GM12878 (cell line): Measurements from ENCODE around the gene DIP2A. TPM values are rescaled to one million over a fixed set of nuclear protein-coding genes. Genes with fewer than 3 reads are reported as not detected.

ENCODE experiments used
- ATAC-seq: fragments of 200-7000 bp; cut with Tn5 transposase; 3 replicates; pipeline ENCODE4 v1.9.1; 2020; ENCODE audit warnings: mild to moderate bottlenecking, moderate library complexity
- BruUV-seq: library from RNA; stranded (reverse); fragments of 400-500 nt; replicated peaks from 2 replicates; lab custom pipeline; 2021; lab: Mats Ljungman, UMichigan
- CTCF ChIA-PET: fragments of 300-600 bp; sonication (Branson Sonifier 250); formaldehyde crosslinking; extraction: SDS; loops from one replicate; lab custom pipeline; 2021; ENCODE audit warnings: inconsistent platforms; lab: Yijun Ruan, JAX
- POLR2A ChIA-PET: fragments of 350-600 bp; formaldehyde crosslinking; extraction: SDS; loops from one replicate; lab custom pipeline; 2021; ENCODE audit warnings: inconsistent platforms; lab: Charles Lee
- RAD21 ChIA-PET: fragments of 300-600 bp; sonication (Branson Sonifier 250); formaldehyde crosslinking; loops from one replicate; lab custom pipeline; 2023; ENCODE audit warnings: antibody characterized with exemption; ENCODE audit not compliant: unreplicated experiment; lab: Charles Lee
- SMC1A ChIA-PET: fragments of 300-600 bp; sonication (Branson Sonifier 250); formaldehyde crosslinking; loops from one replicate; lab custom pipeline; 2023; ENCODE audit not compliant: unreplicated experiment, uncharacterized antibody; lab: Charles Lee
- DNase-seq: peaks from one replicate; pipeline ENCODE4 v3.0.0-alpha.2; 2011; ENCODE audit warnings: low read depth, low spot score
- FAIRE-seq: peaks from 3 replicates; lab custom pipeline; 2011; peaks lifted over from hg19 to GRCh38; lab: Jason Lieb, UNC
- H2AFZ ChIP-seq: 2 replicates; pipeline ENCODE4 v1.6.0; 2011; ENCODE audit warnings: low read depth, low read length, control low read depth; ENCODE audit not compliant: control insufficient read depth
- H3K27ac ChIP-seq: 2 replicates; pipeline ENCODE4 v1.5.1; 2011; ENCODE audit warnings: control low read depth; ENCODE audit not compliant: control insufficient read depth, insufficient read depth
- H3K27me3 ChIP-seq, 2 experiments: replicated peaks in 1 of 2; 2 replicates each; pipeline versions ENCODE4 v1.6.0 to v1.6.1; 2011; ENCODE audit warnings: low read length in 1 of 2; ENCODE audit not compliant: control insufficient read depth in 2 of 2, insufficient read depth in 2 of 2
- H3K36me3 ChIP-seq, 2 experiments: 2 replicates each; pipeline ENCODE4 v1.5.1; 2011; ENCODE audit warnings: low read length in 1 of 2; ENCODE audit not compliant: control insufficient read depth in 2 of 2, insufficient read depth in 2 of 2
- H3K4me1 ChIP-seq: 2 replicates; pipeline ENCODE4 v1.6.1; 2011; ENCODE audit warnings: mild to moderate bottlenecking, low read length, moderate library complexity, mixed read lengths; ENCODE audit not compliant: control insufficient read depth, insufficient read depth
- H3K4me2 ChIP-seq: 2 replicates; pipeline ENCODE4 v1.6.0; 2011; ENCODE audit warnings: control low read depth; ENCODE audit not compliant: control insufficient read depth, insufficient read depth
- H3K4me3 ChIP-seq: fragments of 200-600 bp; sonication (generic); 2 replicates; pipeline ENCODE4 v1.5.1; 2016
- H3K79me2 ChIP-seq: 2 replicates; pipeline ENCODE4 v1.6.0; 2011; ENCODE audit warnings: low read length; ENCODE audit not compliant: control insufficient read depth, insufficient read depth
- H3K9ac ChIP-seq: 2 replicates; pipeline ENCODE4 v1.8.0; 2011; ENCODE audit warnings: low read length, control low read depth, mixed read lengths; ENCODE audit not compliant: control insufficient read depth, insufficient read depth
- H3K9me3 ChIP-seq: replicated peaks from 3 replicates; pipeline ENCODE4 v1.5.1; 2011; ENCODE audit warnings: mild to moderate bottlenecking, low read length; ENCODE audit not compliant: control insufficient read depth, insufficient read depth
- H4K20me1 ChIP-seq: 2 replicates; pipeline ENCODE4 v1.6.0; 2011; ENCODE audit not compliant: control insufficient read depth, insufficient read depth
- ATF3 ChIP-seq: IDR thresholded peaks from 2 replicates; pipeline ENCODE4 v1.6.1; 2011; ENCODE audit warnings: low read depth, mild to moderate bottlenecking, low read length, moderate library complexity, borderline replicate concordance; ENCODE audit errors: extremely low read depth
- ATF7 ChIP-seq: fragments of 450-650 bp; IDR thresholded peaks from 2 replicates; pipeline ENCODE4 v1.6.1; 2016; ENCODE audit warnings: low read depth, mild to moderate bottlenecking
- CBX3 ChIP-seq: fragments of 200-600 bp; sonication (generic); IDR thresholded peaks from 2 replicates; pipeline ENCODE4 v1.6.1; 2016; ENCODE audit warnings: low read depth, borderline replicate concordance
- CBX5 ChIP-seq: sonication (generic); IDR thresholded peaks from 2 replicates; pipeline ENCODE4 v1.6.1; 2016; ENCODE audit warnings: low read depth, moderate library complexity, mild to moderate bottlenecking, inconsistent platforms
- CEBPB ChIP-seq, 2 experiments: fragments of 150-350 bp in 1 of 2; IDR thresholded peaks; 2 replicates each; pipeline ENCODE4 v1.6.1; 2012 to 2014; ENCODE audit warnings: low read depth in 2 of 2, low read length in 2 of 2, borderline replicate concordance in 1 of 2, inconsistent platforms in 1 of 2
- CHD1 ChIP-seq: IDR thresholded peaks from 2 replicates; pipeline ENCODE4 v1.6.1; 2012; ENCODE audit warnings: low read depth, low read length, improper control_type of control experiment
- EGR1 ChIP-seq, 2 experiments: IDR thresholded peaks; 1 replicate in 1 of 2; 2 replicates in 1 of 2; pipeline ENCODE4 v1.6.1; 2011 to 2012; ENCODE audit warnings: low read depth in 2 of 2, low read length in 2 of 2, borderline replicate concordance in 1 of 2, mild to moderate bottlenecking in 1 of 2, moderate library complexity in 1 of 2
- ETV6 ChIP-seq, 2 experiments: fragments of 450-650 bp in 1 of 2; IDR thresholded peaks in 1 of 2; conservative IDR thresholded peaks in 1 of 2; 2 replicates each; pipeline ENCODE4 v1.6.1; 2014; ENCODE audit warnings: antibody characterized with exemption in 1 of 2, borderline replicate concordance in 1 of 2, low read depth in 1 of 2, mild to moderate bottlenecking in 1 of 2, moderate library complexity in 1 of 2
- HCFC1 ChIP-seq: fragments of 150-350 bp; IDR thresholded peaks from 2 replicates; pipeline ENCODE4 v1.6.1; 2014; ENCODE audit warnings: low read length
- LARP7 ChIP-seq: fragments of 450-650 bp; IDR thresholded peaks from 2 replicates; pipeline ENCODE4 v1.6.1; 2017; ENCODE audit warnings: mild to moderate bottlenecking
- RAD51 ChIP-seq: fragments of 450-650 bp; IDR thresholded peaks from 2 replicates; pipeline ENCODE4 v1.6.1; 2016; ENCODE audit warnings: moderate library complexity, mild to moderate bottlenecking, inconsistent platforms
- RB1 ChIP-seq: fragments of 450-650 bp; formaldehyde crosslinking; IDR thresholded peaks from 2 replicates; pipeline ENCODE4 v1.6.1; 2017; ENCODE audit warnings: mild to moderate bottlenecking, borderline replicate concordance
- RELB ChIP-seq: fragments of 450-650 bp; IDR thresholded peaks from 2 replicates; pipeline ENCODE4 v1.6.1; 2017; ENCODE audit warnings: low read depth, mild to moderate bottlenecking, moderate library complexity
- REST ChIP-seq: IDR thresholded peaks from 2 replicates; pipeline ENCODE4 v1.6.1; 2012; ENCODE audit warnings: mild to moderate bottlenecking, low read depth, low read length
- RUNX3 ChIP-seq: IDR thresholded peaks from 2 replicates; pipeline ENCODE4 v1.6.1; 2012; ENCODE audit warnings: low read length, inconsistent platforms
- SMAD5 ChIP-seq: IDR thresholded peaks from 2 replicates; pipeline ENCODE4 v1.6.1; 2016; ENCODE audit warnings: antibody characterized with exemption, low read depth
- STAT3 ChIP-seq: IDR thresholded peaks from 2 replicates; pipeline ENCODE4 v1.6.1; 2011; ENCODE audit warnings: low read depth, low read length, improper control_type of control experiment
- TARDBP ChIP-seq: IDR thresholded peaks from 2 replicates; pipeline ENCODE4 v1.6.1; 2016; ENCODE audit warnings: borderline replicate concordance
- ZNF207 ChIP-seq: fragments of 450-650 bp; IDR thresholded peaks from 2 replicates; pipeline ENCODE4 v1.6.1; 2014; ENCODE audit warnings: antibody characterized with exemption, mild to moderate bottlenecking, borderline replicate concordance
- ZNF274 ChIP-seq: IDR thresholded peaks from one replicate; pipeline ENCODE4 v1.8.0; 2011; ENCODE audit not compliant: insufficient read length, insufficient read depth
- WGBS: methylation state at CpG from one replicate; pipeline ENCODE4 v1.1.6; 2016; ENCODE audit warnings: low lambda C conversion rate; ENCODE audit not compliant: insufficient replicate concordance, insufficient coverage; ENCODE audit errors: missing lambda C conversion rate; 5-methylcytosine and 5-hydroxymethylcytosine counted together
- in situ Hi-C: fragments of 300-500 bp; cut with MboI; formaldehyde crosslinking; loops from 9 replicates; pipeline ENCODE4 v1.14.3; 2018; ENCODE audit warnings: mixed read lengths
- intact Hi-C: fragments of 100-400 bp; cut with micrococcal nuclease; formaldehyde crosslinking; loops from one replicate; pipeline ENCODE4 v1.14.2; 2022; ENCODE audit not compliant: unreplicated experiment
- polyA plus RNA-seq, 11 experiments: library from polyadenylated mRNA; depleted of rRNA in 4 of 11; unstranded in 6 of 11; stranded (reverse) in 5 of 11; fragments of >200 nt; fragmentation: Nextera tagmentation in 4 of 11; fragmentation: Illumina TruSeq in 1 of 11; extraction: Ambion mirVana in 4 of 11; extraction: Trizol in 1 of 11; gene quantifications; 1 replicate in 1 of 11; 2 replicates in 10 of 11; pipeline versions ENCODE4 v1.2.1 to v1.2.3, GENCODE V29; 2011 to 2016; ENCODE audit warnings: inconsistent platforms in 2 of 11, missing spikeins in 2 of 11, low read depth in 1 of 11
- total RNA-seq, 4 experiments: library from RNA; depleted of rRNA in 3 of 4; stranded (reverse); fragments of >200 nt in 3 of 4; fragmentation: Illumina TruSeq in 1 of 4; extraction: Trizol in 1 of 4; gene quantifications; 2 replicates each; pipeline versions ENCODE4 v1.2.1 to v1.2.3, GENCODE V29; 2013 to 2021

DIP2A gene
- total and polyA plus RNA-seq, 10 of the 15 experiments (the other 5 are each of a cell fraction or from before 2014, with no cell fraction given): 1.7 to 25.5 (median 12.2) TPM

- in situ Hi-C loops (no loop called here), intact Hi-C loops (no loop called here)
- TF ChIP-seq LARP7 (no peak), TARDBP (no peak), HCFC1 (no peak), CHD1 (no peak), STAT3 (no peak), EGR1 (IDR thresholded peaks at IDR 0.05; ENCODE audit: borderline replicate concordance in 1 of 2, low read depth in 2 of 2, low read length in 2 of 2) (no peak), CEBPB (IDR thresholded peaks at IDR 0.05; ENCODE audit: borderline replicate concordance in 1 of 2, low read depth in 2 of 2, low read length in 2 of 2) (no peak), SMAD5 (no peak), ZNF207 (no peak), CBX3 (no peak), CBX5 (no peak), ATF7 (no peak), ATF3 (no peak), ETV6 (conservative IDR thresholded peaks at IDR 0.05 in 1 of 2, IDR thresholded peaks at IDR 0.05 in 1 of 2; ENCODE audit: borderline replicate concordance in 1 of 2, low read depth in 1 of 2) (no peak), RELB (no peak), REST (no peak), RUNX3 (no peak), RB1 (no peak), ZNF274 (no peak), RAD51 (no peak)
- no peaks in the 10 kb centered on the region for H4K20me1 ChIP-seq
- ChIA-PET POLR2A (no interaction called here), CTCF (no interaction called here), RAD21 (no interaction called here), SMC1A (no interaction called here)
- ATAC-seq (no peak), DNase-seq (no peak), FAIRE-seq (no peak)
- 97% methylated on average over 31 of the region's 44 CpGs for WGBS
- peaks cover 0 to 23% of the 10 kb centered on the region in 2 experiments; a peak in 3 of 4 replicates for H3K36me3 ChIP-seq
- H3K4me2 ChIP-seq: no peak overlapping the region
- no TSS peak for BruUV-seq
- no peak overlapping the region for H3K9ac ChIP-seq
- no peak overlapping the region for H2AFZ ChIP-seq
- H3K4me3 ChIP-seq: no peak overlapping the region
- no peaks in the 10 kb centered on the region for H3K9me3 ChIP-seq
- H3K79me2 ChIP-seq: no peaks in the 10 kb centered on the region
- H3K27ac ChIP-seq: no peak overlapping the region
- H3K27me3 ChIP-seq: no peaks in the 10 kb centered on the region
- no peaks in the 10 kb centered on the region for H3K4me1 ChIP-seq
Observed at GRCh38 chr21:46428987-46429710, 29.5 kb upstream of the DIP2A start.
